Myocyte (in vitro differentiated cells): Measurements from ENCODE around the gene KCNC1. TPM values are rescaled to one million over a fixed set of nuclear protein-coding genes. Genes with fewer than 3 reads are reported as not detected.

Source experiments
- DNase-seq: peaks from one replicate; pipeline ENCODE4 v3.0.0-alpha.2; 2012; ENCODE audit warnings: low read depth
- total RNA-seq: library from RNA; depleted of rRNA; stranded (reverse); fragments of >200 nt; gene quantifications from 2 replicates; pipeline ENCODE4 v1.2.3, GENCODE V29; 2014

KCNC1 gene
- total RNA-seq, 1 donor from 2014 or later, result 0.27 TPM

GRCh38 chr11:17771841-17772401, 37.3 kb downstream of the KCNC1 start:
- DNase-seq, result no peak

- DNase-seq, result no peak
Measured at GRCh38 chr11:17772704-17773600, 38.4 kb downstream of the KCNC1 start.

GRCh38 chr11:17773674-17774073, 39.1 kb downstream of the KCNC1 start:
- DNase-seq, result no peak

GRCh38 chr11:17774232-17775034, 39.9 kb downstream of the KCNC1 start:
- DNase-seq, result no peak

DNA sequence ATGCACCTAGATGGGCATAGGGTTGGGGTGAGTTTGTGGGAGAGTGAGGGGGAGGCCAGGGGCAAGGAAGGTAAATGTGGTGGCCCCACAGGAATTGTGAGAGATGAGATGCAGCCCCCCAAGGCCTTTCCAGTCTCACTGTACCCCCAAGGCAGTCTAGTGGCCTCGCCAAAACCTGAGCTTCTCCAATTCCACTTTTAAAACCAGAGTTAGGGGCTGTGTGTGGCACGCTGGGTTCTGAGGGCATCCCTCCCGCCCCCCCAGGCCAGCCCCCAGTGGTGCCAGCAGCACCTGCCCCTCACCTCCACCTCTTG, 40.4 kb downstream of the KCNC1 start:
- no peak for DNase-seq

DNA sequence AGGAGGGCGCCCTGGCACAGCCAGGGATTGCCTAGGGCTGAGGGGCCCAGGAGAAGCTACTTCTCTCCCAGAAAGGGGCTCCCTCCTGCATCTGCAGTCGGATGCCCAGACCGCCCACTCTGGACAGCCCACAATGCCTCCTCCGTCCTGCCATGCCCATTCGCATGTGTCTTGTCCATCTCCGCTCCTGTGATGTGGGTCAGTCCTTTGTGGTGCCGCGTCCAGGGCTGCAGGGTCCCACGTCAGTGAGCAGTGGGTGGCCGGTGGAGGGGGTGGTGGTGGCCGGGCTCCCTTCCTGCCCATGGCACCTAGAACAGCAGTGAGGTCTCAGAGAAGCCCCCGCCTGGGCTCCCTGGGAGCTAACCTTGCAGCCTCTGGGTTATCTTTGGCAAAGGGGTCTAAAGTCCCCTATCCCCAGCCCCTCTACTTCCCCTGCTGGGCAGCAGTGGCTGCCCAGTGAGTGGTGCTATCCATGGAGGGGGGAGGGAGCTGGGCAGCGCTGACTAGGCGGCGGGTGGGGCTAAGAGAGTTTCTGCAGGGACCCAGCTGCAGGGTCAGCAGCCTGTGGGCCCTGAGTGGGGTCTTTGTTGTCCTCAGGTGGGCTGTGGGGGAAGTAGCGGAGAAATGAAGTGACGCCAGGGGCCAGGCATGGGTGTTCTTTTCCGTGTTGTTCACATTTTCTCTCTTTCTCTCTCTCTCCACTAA, 41.1 kb downstream of the KCNC1 start:
- no peak for DNase-seq

- no peak for DNase-seq
Measured at GRCh38 chr11:17776212-17776875, 41.8 kb downstream of the KCNC1 start.

DNA sequence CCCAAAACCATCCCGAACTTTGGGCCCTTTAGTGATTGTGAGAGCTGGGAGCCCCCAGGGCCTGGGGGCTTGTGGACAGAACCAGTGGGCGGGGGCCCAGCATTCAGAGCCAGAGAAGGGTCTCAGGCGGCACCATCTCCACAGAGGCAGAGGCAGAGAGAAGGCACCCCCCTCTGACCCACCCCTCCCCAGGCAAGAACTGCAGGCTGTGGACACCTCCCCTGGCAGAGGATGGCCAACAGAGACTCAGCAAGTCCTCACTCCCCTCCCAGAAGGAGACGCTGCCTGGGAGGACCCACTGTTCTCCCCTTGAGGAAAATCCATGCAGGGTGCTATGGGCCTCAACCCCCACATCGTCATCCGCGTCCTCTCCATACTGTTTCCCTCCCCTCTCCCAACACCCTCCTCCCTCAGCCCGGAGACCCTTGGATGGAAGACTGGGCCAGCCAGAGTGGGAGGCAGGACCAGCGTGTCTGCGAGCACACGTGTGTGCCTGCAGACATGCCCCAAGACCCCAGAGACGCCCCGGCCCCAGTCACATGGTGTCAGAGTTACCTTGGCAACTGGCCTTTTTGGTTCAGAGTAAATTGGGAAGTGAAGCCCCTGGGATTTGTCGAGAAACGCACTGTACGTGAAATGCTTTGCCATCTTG, 42.6 kb downstream of the KCNC1 start:
- no peak for DNase-seq

DNA sequence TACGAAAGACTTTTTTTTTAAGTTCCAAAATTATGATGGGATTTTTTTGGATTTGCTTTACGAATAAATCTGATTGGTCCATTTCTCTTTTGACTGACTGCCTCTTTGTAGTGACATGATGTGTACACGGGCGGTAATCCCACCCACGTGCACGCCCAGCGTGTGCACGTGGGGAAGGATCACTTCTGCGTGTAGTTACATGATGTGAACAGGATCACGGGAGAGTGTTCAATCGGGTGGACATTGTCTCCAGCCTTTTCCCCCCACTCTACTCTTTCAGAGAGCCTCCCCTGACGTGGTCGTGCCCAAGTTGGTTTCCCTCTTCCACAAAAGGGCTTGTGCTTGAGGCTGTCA, 43.1 kb downstream of the KCNC1 start:
- no peak for DNase-seq

- no peak for DNase-seq
Measured at GRCh38 chr11:17778352-17778751, 43.8 kb downstream of the KCNC1 start.

DNA sequence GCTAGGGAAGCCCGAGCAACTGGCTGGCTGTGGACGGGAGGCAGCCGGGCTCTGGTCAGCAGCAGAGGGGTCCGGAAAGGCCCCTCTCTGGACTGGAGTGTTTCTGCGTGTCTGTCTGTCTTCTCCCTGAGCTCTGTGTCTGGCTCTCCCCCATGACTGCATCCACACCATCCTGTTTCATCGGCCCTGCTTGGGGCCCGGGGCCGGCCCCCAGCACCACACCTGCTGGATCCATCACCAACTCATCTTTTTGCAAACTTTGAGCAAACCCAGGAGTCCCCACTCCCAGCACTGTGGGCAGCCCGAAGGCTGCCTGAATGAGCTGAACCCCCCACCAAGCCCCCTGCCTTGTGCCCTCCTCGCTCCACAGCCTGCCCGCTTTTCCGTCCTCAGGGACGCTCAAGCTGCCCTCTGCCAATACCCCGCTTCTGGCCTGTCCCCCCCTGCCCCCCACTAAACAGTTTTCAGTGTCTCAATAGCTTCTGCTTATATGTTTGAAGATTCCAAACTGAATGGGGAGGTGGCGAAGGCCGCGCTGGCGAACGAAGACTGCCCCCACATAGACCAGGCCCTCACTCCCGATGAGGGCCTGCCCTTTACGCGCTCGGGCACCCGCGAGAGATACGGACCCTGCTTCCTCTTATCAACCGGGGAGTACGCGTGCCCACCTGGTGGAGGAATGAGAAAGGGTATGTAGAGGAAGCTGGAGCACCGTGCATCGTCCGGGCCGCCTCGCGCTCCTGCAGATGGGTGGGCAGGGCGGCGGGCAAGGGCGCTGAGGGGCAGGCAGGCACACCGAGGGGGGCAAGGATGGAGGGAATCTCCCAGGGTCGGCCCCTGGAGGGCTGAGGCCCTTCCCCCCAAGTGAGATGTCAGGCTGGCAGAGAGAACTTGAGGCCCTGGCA, 44.6 kb downstream of the KCNC1 start:
- no peak for DNase-seq

DNA sequence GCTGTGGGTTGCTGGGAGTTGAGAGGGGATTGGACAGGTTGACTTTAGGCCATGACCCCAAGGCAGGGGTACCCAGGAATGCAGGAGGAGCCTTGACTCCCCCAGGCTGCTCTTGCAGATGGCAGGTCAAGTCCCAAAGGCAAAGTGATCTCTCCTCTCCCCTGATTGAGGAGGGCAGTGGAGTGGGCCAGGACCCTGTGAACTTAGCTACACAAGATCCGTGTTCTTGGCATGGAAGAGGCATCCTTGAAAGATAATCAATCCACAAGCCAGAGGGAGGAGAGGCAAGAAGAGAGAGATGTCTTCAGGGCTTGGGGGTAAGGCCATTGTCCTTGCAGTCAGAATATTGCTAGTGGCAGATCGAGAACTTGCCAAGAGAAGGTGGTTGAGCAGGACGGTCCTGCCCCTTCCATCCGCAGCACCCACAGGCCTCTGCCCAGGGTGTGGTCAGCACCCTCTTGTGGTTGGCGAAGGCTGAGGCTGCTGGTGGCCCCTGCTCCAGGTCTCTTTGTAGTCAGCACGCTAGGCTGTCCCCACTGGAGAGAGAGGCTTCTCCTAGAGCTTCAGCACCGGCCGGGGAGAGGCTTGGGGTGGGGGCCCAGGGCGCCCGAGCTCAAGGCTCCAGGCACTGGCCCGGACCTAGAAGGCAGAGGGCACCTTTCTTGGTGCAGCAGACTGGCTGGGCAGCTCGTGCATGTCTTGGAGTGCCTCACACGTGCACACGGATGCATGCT, 45.4 kb downstream of the KCNC1 start:
- DNase-seq, result no peak

DNA sequence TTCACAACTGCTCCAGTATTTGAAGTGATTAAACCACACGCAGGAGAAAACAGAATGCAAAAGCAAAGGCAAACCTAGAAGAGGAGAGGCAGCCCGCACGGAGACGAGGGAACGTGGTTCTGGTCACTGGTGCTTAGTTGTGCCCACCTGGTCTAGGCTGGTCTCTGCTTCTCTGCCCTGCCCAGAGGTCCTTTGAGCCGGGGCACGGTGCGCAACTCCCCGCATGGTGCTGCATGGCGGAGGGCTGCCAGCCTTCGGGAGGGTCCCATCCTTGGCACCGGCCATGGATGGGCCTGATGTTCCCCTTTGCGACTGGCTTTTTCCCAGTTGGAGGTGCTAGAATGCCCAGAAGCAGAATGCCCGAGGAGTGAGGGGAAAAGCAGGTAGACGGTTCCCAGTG, 46.1 kb downstream of the KCNC1 start:
- no peak for DNase-seq

DNA sequence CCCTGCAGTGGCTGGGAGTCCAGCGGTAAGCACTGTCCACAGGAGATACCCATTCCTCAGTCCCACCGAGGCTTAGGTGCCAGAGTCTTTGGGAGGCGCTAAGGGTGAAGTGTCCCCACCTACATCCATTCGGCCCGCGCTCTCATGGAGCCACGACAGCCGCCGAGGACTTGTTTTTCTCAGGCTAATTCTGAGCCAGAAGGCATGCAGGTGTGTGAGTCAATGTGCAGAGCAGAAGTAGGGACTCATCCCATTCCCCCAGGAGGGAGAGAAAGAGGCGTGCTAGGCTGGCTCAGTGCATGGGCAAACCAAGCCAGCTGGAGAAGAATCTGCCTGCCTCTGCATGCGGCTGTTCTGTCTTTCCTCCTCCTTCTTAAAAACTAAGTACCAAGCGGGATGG, 46.6 kb downstream of the KCNC1 start:
- no peak for DNase-seq

- DNase-seq, result no peak
Measured at GRCh38 chr11:17781626-17782025, 47.0 kb downstream of the KCNC1 start.

DNA sequence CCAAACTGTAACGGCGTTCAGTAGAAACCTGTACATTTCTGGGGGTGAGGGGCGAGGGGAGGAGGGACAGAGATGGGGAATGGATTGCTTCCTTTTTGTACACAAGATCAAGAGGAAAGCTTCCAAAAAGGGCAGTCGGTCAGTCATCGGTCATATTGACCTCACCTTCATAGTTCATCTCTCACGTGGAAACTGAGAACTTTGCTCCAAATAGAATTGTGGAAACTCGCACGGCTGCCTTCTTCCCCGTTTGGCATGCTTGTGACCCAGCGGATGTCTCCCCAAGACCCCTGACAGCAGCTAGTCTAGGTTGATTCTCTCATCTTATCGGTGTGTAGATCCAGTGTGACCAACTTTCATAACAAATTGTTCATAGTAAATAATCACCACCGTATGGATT, 47.6 kb downstream of the KCNC1 start:
- DNase-seq, result no peak

DNA sequence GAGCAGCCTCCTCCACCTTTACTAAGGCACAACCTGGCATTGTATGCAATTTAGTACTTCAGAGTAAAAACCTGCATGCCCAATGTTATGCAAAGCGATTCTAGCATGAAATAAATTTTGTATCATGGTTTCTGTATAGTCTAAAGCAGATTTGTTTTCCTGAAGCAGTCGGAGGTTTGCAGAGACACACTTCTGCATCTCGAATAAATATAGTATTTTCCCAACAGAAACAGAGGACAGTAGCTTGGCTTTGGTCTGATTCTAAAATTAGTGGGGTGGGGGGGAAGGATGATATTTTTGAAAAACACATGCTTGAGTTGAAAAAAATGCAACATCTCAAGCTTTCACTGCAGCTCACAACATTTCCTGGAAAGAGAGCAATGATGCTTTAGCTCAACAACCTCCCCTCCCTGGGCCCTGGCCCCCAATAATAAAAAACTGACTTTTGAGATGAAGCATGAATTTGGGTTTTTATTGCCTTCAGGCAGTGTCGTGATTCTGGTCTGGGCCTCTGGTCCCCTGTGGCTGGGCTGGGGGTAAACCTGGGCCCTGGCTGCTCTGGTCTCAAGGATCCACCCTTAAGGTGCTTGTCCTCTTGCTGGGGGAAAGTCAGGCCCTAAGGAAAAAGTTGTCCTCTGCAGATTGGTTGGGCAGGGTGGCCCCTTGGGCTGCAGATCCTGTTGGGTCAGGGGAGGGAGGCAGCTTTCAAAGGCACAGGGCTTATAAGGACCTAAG, 48.2 kb downstream of the KCNC1 start:
- DNase-seq, result no peak

- no peak for DNase-seq
Measured at GRCh38 chr11:17783878-17784277, 49.3 kb downstream of the KCNC1 start.
